Neural cell (in vitro differentiated cells): ENCODE data around the gene CEP85. TPM values are rescaled to one million over a fixed set of nuclear protein-coding genes. Genes with fewer than 3 reads are reported as not detected.

Source experiments
- H2AFZ ChIP-seq: fragments of 200-600, 300-800 bp; sonication (generic), shearing (Covaris generic); 2 replicates; pipeline ENCODE4 v1.6.0; 2014; ENCODE audit warnings: low read depth, mild to moderate bottlenecking, antibody characterized with exemption, low read length, moderate library complexity
- H3F3A ChIP-seq: fragments of 200-600 bp; shearing (Covaris generic); 2 replicates; pipeline ENCODE4 v1.6.1; 2016; ENCODE audit warnings: mild to moderate bottlenecking, moderate library complexity, mixed read lengths, antibody characterized with exemption, low read length; ENCODE audit not compliant: insufficient read depth, poor library complexity, severe bottlenecking
- H3K27ac ChIP-seq: fragments of 200-600, 300-800 bp; sonication (generic), shearing (Covaris generic); 2 replicates; pipeline ENCODE4 v1.5.1; 2014; ENCODE audit warnings: mild to moderate bottlenecking, low read length, moderate library complexity
- H3K27me3 ChIP-seq: fragments of 300-800, 200-600 bp; sonication (generic), shearing (Covaris generic); 2 replicates; pipeline ENCODE4 v1.6.0; 2014; ENCODE audit warnings: mild to moderate bottlenecking, low read depth, low read length, moderate library complexity; ENCODE audit not compliant: insufficient read depth
- H3K36me3 ChIP-seq: fragments of 300-800, 200-600 bp; sonication (generic), shearing (Covaris generic); 2 replicates; pipeline ENCODE4 v1.5.1; 2014; ENCODE audit warnings: mild to moderate bottlenecking, antibody characterized with exemption, low read length, moderate library complexity; ENCODE audit not compliant: insufficient read depth
- H3K4me2 ChIP-seq: fragments of 300-800, 200-600 bp; sonication (generic), shearing (Covaris generic); 2 replicates; pipeline ENCODE4 v1.6.0; 2014; ENCODE audit warnings: mild to moderate bottlenecking, low read length
- H3K4me3 ChIP-seq: fragments of 300-800, 200-600 bp; sonication (generic), shearing (Covaris generic); 2 replicates; pipeline ENCODE4 v1.5.1; 2014; ENCODE audit warnings: mild to moderate bottlenecking, low read length, moderate library complexity
- H3K79me2 ChIP-seq: fragments of 200-600 bp; shearing (Covaris generic); replicated peaks from 2 replicates; pipeline ENCODE4 v1.6.0; 2014; ENCODE audit warnings: mild to moderate bottlenecking, low read length, moderate library complexity; ENCODE audit not compliant: insufficient read depth
- H3K9ac ChIP-seq: fragments of 300-800, 200-600 bp; sonication (generic), shearing (Covaris generic); 2 replicates; pipeline ENCODE4 v1.6.1; 2016; ENCODE audit warnings: mild to moderate bottlenecking, low read length, mixed read lengths
- H3K9me2 ChIP-seq: fragments of 200-600 bp; shearing (Covaris generic); 2 replicates; pipeline ENCODE4 v1.6.1; 2016; ENCODE audit warnings: mild to moderate bottlenecking, low read length, mixed read lengths; ENCODE audit not compliant: insufficient read depth
- H3K9me3 ChIP-seq: fragments of 200-600, 300-800 bp; sonication (generic), shearing (Covaris generic); 2 replicates; pipeline ENCODE4 v1.6.1; 2016; ENCODE audit warnings: mild to moderate bottlenecking, mixed run types, low read length, moderate library complexity, mixed read lengths
- H4K20me1 ChIP-seq: fragments of 200-600 bp; shearing (Covaris generic); 2 replicates; pipeline ENCODE4 v1.6.1; 2016; ENCODE audit warnings: mild to moderate bottlenecking, mixed run types; ENCODE audit not compliant: insufficient read depth
- EP300 ChIP-seq: fragments of 450-650 bp; conservative IDR thresholded peaks from 2 replicates; pipeline ENCODE4 v1.6.1; 2014; ENCODE audit warnings: antibody characterized with exemption, mild to moderate bottlenecking, moderate library complexity; ENCODE audit not compliant: poor library complexity, severe bottlenecking
- EZH2 ChIP-seq: fragments of 200-600, 300-800 bp; shearing (Covaris generic), sonication (generic); IDR thresholded peaks from 2 replicates; pipeline ENCODE4 v1.6.1; 2014; ENCODE audit warnings: antibody characterized with exemption, low read length, borderline replicate concordance, mild to moderate bottlenecking; ENCODE audit not compliant: insufficient read depth, poor library complexity, severe bottlenecking
- MXI1 ChIP-seq: fragments of 450-650 bp; conservative IDR thresholded peaks from 2 replicates; pipeline ENCODE4 v1.6.1; 2014; ENCODE audit warnings: antibody characterized with exemption, mild to moderate bottlenecking; ENCODE audit not compliant: poor library complexity, severe bottlenecking
- POLR2AphosphoS5 ChIP-seq: IDR thresholded peaks from 2 replicates; pipeline ENCODE4 v1.6.1; 2012
- RAD21 ChIP-seq: fragments of 450-650 bp; conservative IDR thresholded peaks from 2 replicates; pipeline ENCODE4 v1.6.1; 2014; ENCODE audit warnings: antibody characterized with exemption, mild to moderate bottlenecking, moderate library complexity
- SMC3 ChIP-seq: fragments of 450-650 bp; conservative IDR thresholded peaks from 2 replicates; pipeline ENCODE4 v1.6.1; 2014; ENCODE audit warnings: antibody characterized with exemption, mild to moderate bottlenecking, moderate library complexity; ENCODE audit not compliant: poor library complexity
- TAF1 ChIP-seq: IDR thresholded peaks from 2 replicates; pipeline ENCODE4 v1.6.1; 2012; ENCODE audit warnings: low read depth
- polyA plus RNA-seq: library from polyadenylated mRNA; depleted of rRNA; stranded (reverse); fragments of >200 nt; gene quantifications from 2 replicates; pipeline ENCODE4 v1.2.3, GENCODE V29; 2014
- TF ChIP-seq, protein P1 (sequence below): fragments of 450-650 bp; IDR thresholded peaks from 2 replicates; pipeline ENCODE4 v1.5.1; 2014; ENCODE audit warnings: antibody characterized with exemption, mild to moderate bottlenecking, moderate library complexity; ENCODE audit not compliant: poor library complexity, severe bottlenecking
- TF ChIP-seq, protein P2 (sequence below): IDR thresholded peaks from 2 replicates; pipeline ENCODE4 v1.6.1; 2012; ENCODE audit warnings: borderline replicate concordance

Gene CEP85
- polyA plus RNA-seq, 1 donor from 2014 or later: 20.5 TPM

DNA sequence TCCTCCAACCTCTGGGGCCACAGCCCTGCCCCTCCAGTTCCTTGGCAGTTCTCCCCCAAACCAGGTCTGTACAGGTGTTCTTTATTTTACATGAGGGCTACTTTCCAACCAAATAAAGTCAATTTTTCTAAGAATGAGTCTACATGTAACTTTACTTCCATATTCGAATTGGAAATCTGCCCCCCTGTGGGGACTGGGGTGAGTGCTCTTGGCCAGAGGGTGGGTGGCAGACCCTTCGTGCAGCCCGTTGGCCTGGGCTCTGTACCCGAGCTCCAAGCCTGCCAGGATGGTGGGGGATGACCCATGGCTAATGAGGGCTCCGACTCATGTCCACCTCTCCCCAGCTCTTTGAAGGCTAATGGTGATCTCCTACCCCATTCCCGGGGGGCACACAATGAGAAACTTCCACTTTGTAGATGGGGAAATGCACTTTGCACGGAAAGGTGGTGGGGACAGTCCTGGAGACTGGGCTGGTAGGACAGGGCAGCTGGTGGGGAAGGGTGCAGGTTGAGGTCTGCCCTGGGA, 44.2 kb upstream of the CEP85 start:
- Histone ChIP-seq H3K9me2 (no peaks in the 10 kb centered on the region), H3K4me2 (no peak overlapping the region), H3K9me3 (no peaks in the 10 kb centered on the region), H3K27me3 (no peaks in the 10 kb centered on the region), H3K36me3 (no peaks in the 10 kb centered on the region), H4K20me1 (no peaks in the 10 kb centered on the region), H3K27ac (no peak overlapping the region), H2AFZ (no peak overlapping the region), H3F3A (no peaks in the 10 kb centered on the region), H3K9ac (no peak overlapping the region), H3K4me3 (no peak overlapping the region), H3K79me2 (no peaks in the 10 kb centered on the region)
- TF ChIP-seq EP300 (no peak), RAD21 (no peak), POLR2AphosphoS5 (no peak), MXI1 (no peak), EZH2 (no peak), SMC3 (no peak), TAF1 (no peak)
- TF ChIP-seq, protein P1, sequence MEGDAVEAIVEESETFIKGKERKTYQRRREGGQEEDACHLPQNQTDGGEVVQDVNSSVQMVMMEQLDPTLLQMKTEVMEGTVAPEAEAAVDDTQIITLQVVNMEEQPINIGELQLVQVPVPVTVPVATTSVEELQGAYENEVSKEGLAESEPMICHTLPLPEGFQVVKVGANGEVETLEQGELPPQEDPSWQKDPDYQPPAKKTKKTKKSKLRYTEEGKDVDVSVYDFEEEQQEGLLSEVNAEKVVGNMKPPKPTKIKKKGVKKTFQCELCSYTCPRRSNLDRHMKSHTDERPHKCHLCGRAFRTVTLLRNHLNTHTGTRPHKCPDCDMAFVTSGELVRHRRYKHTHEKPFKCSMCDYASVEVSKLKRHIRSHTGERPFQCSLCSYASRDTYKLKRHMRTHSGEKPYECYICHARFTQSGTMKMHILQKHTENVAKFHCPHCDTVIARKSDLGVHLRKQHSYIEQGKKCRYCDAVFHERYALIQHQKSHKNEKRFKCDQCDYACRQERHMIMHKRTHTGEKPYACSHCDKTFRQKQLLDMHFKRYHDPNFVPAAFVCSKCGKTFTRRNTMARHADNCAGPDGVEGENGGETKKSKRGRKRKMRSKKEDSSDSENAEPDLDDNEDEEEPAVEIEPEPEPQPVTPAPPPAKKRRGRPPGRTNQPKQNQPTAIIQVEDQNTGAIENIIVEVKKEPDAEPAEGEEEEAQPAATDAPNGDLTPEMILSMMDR: no peak
- TF ChIP-seq, protein P2, sequence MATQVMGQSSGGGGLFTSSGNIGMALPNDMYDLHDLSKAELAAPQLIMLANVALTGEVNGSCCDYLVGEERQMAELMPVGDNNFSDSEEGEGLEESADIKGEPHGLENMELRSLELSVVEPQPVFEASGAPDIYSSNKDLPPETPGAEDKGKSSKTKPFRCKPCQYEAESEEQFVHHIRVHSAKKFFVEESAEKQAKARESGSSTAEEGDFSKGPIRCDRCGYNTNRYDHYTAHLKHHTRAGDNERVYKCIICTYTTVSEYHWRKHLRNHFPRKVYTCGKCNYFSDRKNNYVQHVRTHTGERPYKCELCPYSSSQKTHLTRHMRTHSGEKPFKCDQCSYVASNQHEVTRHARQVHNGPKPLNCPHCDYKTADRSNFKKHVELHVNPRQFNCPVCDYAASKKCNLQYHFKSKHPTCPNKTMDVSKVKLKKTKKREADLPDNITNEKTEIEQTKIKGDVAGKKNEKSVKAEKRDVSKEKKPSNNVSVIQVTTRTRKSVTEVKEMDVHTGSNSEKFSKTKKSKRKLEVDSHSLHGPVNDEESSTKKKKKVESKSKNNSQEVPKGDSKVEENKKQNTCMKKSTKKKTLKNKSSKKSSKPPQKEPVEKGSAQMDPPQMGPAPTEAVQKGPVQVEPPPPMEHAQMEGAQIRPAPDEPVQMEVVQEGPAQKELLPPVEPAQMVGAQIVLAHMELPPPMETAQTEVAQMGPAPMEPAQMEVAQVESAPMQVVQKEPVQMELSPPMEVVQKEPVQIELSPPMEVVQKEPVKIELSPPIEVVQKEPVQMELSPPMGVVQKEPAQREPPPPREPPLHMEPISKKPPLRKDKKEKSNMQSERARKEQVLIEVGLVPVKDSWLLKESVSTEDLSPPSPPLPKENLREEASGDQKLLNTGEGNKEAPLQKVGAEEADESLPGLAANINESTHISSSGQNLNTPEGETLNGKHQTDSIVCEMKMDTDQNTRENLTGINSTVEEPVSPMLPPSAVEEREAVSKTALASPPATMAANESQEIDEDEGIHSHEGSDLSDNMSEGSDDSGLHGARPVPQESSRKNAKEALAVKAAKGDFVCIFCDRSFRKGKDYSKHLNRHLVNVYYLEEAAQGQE: no peak

DNA sequence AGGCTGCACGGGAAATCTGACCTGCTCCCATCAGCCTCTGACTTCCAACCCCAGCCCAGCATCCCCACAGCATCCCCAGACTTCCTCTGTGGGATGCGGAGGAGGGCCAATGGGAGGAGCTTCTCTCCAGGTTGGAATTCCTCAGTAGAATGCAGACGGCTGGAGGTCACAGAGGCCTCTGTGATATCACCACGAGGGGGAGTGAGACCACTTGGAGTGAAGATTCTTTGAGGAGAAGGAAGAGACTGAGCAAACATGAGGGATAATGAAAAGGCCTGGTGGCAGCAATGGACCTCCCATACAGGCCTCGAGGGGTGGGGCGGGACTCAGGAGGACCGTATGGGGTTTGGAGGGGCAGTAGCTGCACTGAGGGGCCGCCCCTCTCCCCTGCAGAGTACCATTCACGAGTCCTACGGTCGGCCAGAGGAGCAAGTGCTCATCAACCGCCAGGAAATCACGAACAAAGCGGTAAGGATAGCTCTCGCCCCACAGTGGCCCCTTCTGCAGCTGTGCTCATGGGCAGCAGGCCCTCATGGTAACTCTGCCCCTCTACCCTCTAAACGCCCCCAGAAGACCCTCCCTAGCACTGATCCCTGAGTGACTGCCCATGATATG, 43.5 kb upstream of the CEP85 start, which contains the start of gene CATSPER4:
CATSPER4 (plus strand) TSS at position 230 of the 615 bp plus-strand sequence; CDS start at position 256, 26 bp downstream.
- TF ChIP-seq MXI1: no peak
- TF ChIP-seq, protein P1: peak; percentile 24
- no peak for TF ChIP-seq TAF1
- TF ChIP-seq RAD21: peak; percentile 19
- TF ChIP-seq, protein P2: no peak
- no peak for TF ChIP-seq POLR2AphosphoS5
- Histone ChIP-seq H3K4me2 (no peak within 1 kb of the TSS), H2AFZ (no peak within 1 kb of the TSS)

More for the DNA sequence above, 43.5 kb upstream of the CEP85 start, which contains the start of gene CATSPER4:
- H3K79me2 ChIP-seq: no peaks in the 10 kb centered on the region
- H3K27me3 ChIP-seq: no peaks in the 10 kb centered on the region
- H3K9me2 ChIP-seq: no peaks in the 10 kb centered on the region
- no peaks in the 10 kb centered on the region for H3K36me3 ChIP-seq
- H3K27ac ChIP-seq: no peak within 1 kb of the TSS
- H3F3A ChIP-seq: no peaks in the 10 kb centered on the region
- H3K9ac ChIP-seq: no peak within 1 kb of the TSS
- H3K9me3 ChIP-seq: no peaks in the 10 kb centered on the region
- H4K20me1 ChIP-seq: no peaks in the 10 kb centered on the region
- H3K4me3 ChIP-seq: no peak within 1 kb of the TSS
